DOHH2 (cell line): ENCODE measurements around the gene KRTDAP.

Experiments used
- EZH2phosphoT487 ChIP-seq: fragments of 200-600 bp; sonication (generic); IDR thresholded peaks from 2 replicates; pipeline ENCODE4 v1.6.1; 2017; ENCODE audit warnings: borderline replicate concordance, mild to moderate bottlenecking, antibody characterized with exemption, low read length, moderate library complexity, mixed read lengths
- TF ChIP-seq, protein P1 (sequence below): fragments of 200-600 bp; sonication (generic); IDR thresholded peaks from one replicate; pipeline ENCODE4 v1.5.1; 2014; ENCODE audit warnings: antibody characterized with exemption, mild to moderate bottlenecking, low read depth, low read length; ENCODE audit not compliant: poor library complexity, severe bottlenecking

DNA sequence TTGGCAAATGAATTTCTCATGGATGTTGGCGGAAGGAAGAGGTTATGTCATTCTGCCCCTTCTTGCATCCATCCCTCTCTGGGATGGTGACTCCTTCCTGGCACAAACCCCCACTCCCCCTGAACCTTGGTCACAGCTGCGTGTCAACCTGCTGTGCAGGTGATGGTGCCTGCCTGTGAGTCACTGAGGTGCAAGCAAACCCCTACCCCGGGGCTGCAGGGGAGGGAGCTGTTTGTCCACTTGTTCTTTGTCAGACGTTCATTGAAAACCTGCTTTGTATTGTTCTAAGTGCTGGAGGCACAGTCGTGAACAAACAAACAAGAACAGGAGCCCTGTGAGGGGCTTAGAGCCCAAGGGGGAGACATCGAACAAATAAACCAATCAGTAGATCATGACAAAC is 41.0 kb upstream of the KRTDAP start:
- TF ChIP-seq, protein P1, sequence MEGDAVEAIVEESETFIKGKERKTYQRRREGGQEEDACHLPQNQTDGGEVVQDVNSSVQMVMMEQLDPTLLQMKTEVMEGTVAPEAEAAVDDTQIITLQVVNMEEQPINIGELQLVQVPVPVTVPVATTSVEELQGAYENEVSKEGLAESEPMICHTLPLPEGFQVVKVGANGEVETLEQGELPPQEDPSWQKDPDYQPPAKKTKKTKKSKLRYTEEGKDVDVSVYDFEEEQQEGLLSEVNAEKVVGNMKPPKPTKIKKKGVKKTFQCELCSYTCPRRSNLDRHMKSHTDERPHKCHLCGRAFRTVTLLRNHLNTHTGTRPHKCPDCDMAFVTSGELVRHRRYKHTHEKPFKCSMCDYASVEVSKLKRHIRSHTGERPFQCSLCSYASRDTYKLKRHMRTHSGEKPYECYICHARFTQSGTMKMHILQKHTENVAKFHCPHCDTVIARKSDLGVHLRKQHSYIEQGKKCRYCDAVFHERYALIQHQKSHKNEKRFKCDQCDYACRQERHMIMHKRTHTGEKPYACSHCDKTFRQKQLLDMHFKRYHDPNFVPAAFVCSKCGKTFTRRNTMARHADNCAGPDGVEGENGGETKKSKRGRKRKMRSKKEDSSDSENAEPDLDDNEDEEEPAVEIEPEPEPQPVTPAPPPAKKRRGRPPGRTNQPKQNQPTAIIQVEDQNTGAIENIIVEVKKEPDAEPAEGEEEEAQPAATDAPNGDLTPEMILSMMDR: no peak
- no peak for TF ChIP-seq EZH2phosphoT487
